Measurements from ENCODE around the gene DIS3L2.

Gene DIS3L2, protein sequence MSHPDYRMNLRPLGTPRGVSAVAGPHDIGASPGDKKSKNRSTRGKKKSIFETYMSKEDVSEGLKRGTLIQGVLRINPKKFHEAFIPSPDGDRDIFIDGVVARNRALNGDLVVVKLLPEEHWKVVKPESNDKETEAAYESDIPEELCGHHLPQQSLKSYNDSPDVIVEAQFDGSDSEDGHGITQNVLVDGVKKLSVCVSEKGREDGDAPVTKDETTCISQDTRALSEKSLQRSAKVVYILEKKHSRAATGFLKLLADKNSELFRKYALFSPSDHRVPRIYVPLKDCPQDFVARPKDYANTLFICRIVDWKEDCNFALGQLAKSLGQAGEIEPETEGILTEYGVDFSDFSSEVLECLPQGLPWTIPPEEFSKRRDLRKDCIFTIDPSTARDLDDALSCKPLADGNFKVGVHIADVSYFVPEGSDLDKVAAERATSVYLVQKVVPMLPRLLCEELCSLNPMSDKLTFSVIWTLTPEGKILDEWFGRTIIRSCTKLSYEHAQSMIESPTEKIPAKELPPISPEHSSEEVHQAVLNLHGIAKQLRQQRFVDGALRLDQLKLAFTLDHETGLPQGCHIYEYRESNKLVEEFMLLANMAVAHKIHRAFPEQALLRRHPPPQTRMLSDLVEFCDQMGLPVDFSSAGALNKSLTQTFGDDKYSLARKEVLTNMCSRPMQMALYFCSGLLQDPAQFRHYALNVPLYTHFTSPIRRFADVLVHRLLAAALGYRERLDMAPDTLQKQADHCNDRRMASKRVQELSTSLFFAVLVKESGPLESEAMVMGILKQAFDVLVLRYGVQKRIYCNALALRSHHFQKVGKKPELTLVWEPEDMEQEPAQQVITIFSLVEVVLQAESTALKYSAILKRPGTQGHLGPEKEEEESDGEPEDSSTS

DNA sequence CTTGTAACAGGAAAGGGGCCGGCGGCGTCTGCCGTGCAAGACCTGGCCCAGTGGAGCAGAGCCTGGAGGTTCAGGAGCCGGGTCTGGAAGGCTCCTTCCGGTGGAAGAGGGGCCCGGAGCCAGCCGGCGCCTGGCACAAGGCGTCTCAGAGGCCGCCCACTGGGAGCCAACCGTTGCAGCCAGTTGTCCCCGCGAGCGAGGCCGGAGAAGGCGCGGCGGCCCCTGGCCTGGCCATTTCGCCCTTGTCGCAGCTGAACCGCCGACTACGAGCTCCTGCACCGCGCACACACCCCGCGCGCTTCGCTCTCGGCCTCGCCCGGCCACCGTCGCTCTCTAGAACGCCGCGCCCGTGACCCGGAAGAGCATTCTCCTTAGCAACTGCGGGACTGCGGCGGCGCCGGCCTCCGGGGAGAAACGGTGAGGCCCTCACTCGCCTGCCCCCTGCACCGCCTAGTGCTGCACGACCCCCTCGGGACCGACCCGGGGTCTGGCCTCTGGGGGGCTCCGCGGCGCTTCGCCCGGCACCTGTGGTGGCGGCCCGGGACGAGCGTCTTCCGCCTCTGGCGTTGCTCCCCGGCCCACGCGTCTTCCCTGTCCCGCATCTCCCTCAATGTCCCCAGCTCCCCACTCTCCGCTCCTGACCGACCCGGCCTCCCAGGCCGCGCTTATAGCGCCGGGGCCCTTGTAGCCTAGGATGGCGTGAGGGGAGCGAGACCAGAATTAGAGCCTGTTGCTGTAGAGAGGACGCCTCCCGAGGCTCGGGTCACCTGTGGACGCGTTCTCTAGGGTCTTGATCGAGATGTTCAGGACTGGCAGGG lies at the start of gene DIS3L2:
TSS of gene DIS3L2 (plus strand) at position 365 of the 818 bp plus-strand sequence. CDS start 53,215 bp downstream, outside the sequence.
- peak; percentile 46 for DNase-seq

DNA sequence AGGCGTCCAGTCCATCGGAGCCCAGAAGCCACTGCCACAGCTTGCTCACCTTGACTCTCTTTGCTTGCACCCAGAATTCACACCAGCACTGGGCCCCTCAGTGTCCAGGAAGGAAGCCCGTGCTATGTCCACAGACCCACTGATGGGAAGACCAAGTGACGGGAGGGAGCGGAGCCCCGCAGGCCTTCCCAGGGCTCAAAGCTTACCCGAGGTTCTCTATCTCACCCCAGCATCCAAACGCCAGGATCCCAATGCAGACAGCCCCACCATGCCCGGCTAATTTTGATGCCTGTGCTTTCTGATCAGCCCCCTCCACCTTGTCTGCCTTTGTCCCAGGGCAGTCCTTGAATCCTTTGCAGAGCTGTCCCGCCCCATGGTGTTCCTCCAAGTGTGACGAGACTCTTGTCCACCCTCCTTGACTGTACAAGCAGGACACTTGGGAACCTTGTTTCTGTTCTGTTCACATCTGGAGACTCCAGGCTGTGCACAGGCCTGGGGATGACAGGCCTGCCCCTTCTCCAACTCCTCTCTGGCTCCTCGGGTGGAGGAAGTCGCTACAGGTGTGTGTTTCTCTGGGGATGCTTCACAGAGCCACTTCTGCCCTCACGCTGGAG lies 47.3 kb upstream of the DIS3L2 start:
- DNase-seq, result no peak

DNA sequence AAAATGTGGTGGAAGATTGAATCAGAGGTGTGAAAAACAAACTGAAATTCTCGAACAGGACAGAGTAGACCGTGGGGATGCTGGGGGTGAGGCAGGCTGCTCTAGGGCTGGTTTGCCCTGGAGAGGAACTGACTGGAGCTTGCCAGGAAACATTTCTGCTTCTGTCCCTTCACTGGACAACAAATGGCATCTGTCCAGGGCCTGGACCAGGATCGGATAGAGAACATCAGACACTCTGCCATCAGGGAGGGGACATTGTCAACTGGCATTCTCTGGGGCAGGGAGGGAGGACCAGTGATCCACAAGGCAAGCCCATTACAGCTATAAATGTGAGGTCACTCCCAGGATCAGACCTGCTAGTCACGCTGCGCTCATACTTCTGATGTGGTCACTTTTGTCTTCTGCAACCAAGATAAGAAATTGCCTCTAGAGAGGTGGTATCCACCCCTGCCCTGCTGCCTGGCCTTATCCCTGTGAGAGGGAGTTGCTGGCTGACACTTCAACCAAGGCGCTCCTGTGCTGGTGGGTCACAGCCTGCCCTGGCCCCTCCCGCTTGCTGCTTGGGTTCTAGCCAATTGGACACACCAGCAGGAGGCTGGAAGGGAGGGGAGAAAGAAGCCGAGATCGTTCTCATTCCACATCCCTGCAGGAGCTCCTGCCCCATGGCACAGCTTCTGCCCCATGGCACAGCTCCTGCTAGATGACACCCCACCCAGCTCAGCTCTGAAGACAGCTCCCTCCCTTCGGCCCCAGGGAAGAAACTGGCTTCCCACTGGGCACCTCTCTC lies 44.0 kb upstream of the DIS3L2 start:
- DNase-seq, result no peak

DNA sequence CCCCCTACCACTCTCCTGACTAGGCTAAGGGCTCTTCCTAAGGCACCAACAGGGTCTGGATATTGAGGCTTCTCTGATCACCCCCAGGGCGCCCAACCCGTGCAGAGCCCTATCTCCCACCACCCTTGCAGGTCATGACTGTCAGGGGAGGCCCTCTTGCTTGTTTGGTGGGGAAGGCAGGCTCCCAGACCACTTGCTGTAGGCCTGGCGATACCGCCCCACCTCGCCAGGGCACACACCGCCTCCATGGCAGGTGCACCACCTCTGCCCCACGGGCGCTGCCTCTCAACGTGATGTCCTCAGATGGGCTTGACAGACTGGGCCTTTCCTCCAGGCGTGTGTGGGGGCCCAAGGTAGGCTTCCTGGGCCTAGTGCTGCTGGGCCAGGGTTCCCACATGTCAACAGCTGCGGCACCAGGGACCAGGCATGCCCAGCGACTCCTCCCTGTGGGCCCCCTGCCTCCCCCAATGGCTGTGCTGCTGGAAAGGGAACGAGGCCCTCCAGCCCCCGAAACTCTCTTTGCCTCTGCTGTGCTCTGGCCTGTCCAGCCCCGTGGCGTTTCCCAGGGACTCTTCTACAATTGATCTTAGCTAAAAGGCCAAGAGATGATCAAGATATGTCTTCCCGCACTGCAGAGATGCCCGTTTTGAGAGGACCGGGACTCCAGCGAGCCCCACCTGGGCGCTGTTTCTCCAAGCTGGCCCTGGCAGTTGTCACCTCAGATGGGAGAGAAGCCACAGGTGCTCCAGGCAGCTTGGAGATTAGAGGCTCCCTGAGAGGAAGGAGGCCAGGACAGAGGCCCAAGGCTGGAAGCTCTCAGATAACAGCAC lies 42.8 kb upstream of the DIS3L2 start:
- no peak for DNase-seq

DNA sequence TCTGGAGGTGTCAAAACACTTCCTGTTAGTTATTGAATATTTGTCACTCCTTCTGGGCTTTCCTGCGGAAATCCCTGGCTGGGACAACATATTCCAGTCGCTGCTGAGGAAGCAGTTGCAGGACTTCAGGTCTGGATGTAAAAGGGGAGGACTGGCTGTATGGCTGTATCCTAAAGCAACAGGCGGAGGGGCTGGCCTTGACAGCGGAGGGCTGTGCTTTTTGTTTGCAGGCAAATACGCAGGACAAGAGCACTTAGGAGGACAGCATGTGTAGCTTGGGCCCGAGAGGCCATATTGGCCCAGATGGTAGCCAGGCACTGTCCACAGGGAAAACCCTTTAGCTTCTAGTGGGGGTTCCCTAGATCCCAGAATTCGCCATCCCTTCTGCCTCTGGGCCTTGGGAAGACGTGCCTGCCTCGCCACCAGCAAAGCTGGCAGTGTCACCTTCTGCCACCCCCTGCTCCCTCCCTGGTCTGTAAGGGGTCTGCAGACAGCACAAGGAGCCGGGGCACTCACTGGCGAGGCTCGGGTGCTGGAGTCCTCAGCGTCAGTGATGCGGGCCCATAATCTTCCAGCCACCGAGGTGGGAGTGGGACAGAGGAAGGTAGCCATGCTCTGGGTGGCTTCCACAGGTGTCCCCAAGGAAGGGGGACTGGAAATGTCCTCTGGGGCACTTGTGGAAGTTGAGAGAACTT lies 42.0 kb upstream of the DIS3L2 start:
- no peak for DNase-seq

DNA sequence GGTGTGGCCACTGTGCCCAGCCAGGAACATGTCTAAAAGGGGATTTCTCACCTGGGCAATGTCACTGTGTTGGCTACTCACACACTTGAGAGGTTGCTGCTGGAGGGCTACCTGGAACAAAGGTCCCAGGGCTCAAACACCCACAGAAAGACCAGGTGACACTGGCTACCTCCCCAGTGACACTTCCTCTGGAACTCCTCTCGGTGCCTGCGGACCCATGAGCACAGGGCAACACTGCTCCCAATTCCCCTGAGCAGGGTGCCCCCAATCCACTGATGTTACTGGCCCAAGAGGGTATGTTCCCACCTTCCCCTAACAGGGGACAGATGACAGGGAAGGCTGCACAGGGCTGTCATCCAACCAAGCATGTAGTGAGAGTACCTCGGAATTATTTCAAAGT lies 41.1 kb upstream of the DIS3L2 start:
- no peak for DNase-seq

DNA sequence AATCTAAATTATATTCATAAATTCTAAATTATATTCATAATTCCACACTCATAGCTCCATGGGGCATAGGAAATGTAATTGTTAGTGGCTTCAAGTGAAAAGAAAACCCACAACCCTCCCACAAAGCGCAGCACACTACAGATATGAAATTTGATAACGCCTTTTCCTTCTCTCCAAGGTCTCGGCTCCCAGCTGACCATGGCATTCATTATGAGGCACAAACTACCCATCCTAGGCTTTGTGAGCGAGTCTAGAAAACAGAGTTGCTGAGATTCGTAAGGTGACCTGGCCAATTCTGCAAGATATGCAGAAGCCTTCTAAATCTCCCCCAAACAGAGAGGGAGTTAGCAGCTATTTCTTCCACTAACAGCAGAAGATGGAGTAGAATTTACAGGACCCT lies 40.7 kb upstream of the DIS3L2 start:
- DNase-seq, result no peak

DNA sequence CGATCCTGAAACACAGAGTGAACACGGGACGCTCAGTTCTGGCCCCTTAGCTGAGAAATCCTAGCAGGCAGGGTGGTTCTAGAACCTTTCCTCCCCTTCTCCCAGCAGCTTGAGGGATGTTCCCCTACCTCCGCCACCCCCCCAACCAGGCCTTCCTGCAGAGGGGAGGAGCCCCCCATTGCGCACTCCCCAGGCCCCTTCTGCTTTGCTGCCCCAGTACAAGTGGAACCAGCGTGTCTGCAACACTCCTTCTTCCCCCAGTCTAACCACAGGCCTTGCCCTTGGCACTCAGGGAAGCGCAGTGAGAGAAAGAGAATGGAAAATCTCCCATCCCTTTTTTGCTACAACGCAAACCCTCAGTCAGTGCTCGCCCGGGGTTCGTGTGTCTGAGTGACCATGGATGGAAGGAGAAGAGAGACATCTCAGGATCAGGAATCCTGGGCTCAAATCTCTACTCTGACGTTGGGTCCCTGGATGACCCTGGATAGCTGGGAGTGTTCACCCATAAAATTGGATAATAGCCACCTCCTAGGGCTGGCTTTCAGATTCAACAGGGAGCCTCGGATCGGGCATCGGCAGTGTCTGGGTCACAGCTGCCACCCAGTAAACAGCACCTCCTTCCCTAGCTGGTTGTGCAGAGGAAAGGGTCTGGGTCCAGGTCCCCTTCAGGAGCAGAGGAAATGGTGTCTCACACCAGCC lies 39.1 kb upstream of the DIS3L2 start:
- DNase-seq, result no peak

DNA sequence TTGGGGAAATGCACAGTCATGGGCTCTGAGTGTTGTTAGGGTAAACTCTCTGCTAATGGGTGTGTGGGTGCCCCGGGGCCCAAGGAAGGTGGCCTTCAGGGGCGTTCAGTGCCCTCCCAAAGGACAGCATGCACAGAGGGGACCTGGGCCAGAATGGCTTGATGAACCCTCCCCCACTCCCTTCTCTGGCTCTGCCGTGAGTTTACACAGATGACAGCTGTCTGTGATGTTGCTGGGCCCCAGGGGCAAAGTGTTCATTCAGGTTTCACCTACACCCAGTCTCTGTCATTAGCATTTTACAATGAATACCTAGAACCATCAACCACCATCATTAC lies 38.5 kb upstream of the DIS3L2 start:
- no peak for DNase-seq

DNA sequence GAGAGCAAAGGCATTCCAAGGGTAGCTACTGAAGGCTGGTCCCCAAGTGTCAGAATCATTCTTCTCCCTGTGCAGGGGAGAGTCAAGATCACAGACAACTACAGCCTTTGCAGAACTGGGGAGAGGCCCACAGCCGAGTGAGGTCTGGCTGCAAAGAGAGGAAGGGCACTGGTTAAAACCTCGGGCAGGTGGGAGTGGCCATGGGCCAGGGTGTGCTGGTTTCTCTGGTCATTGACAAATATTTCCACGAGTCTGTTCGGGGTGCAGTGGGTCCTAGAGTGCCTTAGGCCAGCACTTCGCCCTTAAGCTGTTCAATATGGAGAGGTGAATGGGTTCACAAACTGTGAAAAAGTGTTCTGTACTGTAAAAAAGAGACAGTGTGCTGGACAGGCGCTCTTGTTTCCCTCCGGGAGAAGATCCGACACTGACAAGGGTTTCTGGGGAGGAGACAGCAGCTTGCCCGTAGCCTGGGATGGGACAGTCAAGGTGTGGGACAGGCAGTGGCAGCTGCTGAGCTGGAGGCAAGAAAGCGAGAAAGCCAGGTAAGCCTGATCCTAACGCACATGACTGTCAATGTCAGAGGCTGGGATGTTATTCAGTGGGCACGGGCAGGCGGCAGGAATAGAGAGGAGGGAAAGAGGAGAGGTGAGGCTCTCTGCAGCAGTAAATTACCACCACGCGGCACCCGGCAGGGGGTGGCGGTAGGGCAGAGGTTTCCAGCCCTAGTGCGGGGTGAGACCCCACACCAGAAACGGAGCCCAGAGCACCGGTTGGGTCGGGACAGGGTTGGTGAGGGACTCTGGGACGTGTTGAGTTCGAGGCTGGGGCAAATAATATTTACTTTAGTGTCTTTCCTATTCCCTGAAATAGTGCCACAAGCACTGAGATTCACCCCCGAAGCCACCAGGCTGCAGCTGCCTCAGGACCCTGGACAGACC lies 37.3 kb upstream of the DIS3L2 start:
- DNase-seq, result no peak

DNA sequence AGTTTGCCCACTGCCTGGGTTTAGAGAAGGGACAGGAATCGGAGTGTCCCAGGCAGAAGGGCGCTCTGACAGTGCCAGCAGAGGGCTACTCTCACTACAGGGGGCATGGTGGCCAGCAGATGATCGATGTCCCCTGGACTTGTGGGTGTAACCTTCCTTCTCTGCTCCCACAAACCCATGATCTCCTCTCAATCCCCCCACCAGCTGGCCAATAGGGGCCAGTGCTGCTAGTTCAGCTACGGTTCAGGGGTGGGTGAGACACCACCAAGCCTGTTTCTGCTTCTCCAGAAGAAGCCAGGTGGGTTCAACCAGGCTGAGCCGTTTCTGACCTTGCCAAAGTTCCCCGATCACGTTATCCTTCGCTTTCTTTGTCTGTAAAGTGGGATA lies 36.6 kb upstream of the DIS3L2 start:
- no peak for DNase-seq

DNA sequence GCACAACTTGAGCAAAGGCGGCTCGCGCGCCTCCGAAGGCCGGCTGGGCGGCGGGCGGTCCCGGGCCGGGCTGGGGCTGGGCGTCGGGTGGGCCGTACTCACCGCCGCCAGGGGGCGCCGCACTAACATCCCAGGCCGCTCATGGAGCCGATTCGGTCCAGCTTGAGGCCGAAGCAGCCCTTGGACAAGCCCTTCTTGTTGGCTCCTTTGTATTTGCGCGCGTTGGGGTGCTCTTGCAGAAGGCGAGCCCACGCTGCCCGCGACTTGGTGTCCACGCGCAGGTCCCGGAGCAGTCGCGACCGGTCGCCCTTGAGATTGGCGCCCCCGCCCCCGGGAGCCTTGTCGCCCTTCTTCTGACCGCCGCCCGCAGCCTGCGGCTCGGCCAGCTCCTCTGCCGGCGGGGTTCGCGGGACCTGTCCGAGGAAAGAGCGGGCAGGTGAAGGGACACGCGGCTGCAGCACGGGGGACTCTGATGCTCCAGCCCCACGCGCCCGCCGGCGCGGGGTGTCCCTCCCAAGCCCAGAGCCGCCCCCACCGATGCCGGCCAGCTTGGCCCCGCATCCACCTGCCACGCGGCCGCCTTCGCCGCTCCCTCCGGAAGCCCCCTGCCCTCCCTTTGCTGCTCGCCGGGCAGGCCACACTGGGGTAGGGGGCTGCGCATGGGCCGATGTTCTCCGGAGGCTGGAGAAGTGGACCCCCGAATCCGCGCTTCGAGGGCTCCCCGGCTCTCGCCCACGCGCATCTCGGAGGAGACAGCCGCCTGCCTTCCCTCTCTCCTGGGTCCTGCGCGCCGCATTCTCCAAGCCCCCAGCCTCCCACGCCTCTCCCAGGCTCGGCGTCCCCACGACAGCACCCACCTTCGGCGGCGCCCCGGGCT lies 36.0 kb upstream of the DIS3L2 start:
- no peak for DNase-seq

DNA sequence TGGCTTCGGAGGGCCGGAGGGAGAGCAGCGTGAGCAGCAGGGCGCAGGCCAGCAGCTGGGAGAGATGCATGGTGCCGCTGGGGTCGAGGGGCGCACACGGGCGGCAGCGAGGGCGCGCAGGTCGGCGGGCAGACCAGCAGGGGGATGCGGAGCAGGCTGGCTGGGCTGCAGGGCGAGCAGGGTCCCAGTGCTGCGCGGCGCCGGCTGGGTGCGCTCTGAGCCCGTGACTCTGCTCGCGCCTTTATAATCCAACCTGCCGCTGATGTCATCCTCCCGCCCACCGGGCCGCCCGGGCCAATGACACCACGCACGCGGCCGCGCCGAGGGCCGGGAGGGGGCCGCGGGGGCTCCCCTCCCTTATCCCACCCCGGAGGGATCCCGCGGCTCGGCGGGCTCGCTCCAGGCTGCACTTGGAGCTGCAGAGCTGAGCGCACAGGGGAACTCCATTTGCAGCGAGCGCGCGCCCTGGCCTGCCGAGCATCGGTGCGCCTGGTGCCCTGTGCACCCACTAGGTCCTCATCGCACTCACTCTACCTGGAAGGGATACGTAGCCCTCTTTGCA lies 35.3 kb upstream of the DIS3L2 start, which contains the start of gene NPPC:
TSS of gene NPPC (minus strand) at position 217 of the 562 bp plus-strand sequence. CDS start at position 70, 147 bp downstream.
- peak; percentile 20 for DNase-seq

DNA sequence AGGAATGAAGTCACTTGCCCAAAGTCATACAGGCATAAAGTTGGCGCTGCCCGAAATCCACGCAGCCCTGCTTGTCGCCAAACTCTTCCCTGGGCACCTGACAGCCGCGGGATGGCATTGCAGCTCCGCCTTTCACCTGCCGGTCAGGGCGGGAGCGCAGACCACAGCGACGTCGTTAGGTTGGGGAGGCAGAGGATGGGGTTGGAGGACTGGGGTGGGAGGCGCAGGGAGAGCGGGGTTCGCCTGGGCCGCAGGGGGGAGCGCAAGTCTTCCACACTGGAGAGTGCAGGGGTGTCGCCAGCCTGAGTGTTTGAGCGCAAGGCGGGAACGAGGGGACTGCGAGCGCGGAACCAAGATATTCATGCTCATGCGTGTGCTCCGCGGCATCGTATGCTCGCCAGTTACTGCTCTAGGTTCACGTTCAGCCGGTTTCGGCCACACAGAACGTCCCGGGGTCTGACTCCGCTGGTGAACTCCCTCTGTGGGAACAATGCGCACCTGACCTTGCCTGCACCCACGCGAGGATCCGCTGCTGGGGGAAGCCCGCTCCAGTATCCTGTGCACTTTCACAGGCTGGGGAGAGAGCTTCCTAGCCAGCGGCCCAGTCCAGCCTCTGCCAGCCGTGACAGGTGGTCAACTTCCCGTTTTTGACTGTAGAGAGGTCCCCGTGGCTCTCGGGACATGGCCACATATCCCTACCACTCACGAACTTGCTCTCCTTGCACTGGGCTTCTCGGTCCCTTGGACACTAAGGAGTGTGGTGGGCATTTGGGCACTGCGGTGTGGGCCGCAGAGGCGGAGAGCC lies 34.5 kb upstream of the DIS3L2 start:
- no peak for DNase-seq

DNA sequence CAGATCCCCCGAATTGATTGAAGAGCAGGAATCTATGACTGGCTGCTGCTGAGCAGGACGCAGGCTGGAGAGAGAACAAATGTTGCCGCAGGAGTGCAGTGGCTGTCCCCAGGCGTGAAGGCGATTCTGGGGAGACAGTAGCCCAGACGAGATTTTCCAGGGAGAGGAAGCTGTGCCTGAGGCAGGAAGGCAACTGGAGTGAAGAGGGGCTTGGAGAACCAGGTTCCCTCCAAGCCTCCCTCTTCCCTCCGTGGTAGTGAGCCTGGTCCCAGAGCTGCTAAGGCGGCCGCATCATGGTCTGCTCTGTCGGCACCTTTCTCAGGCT lies 34.0 kb upstream of the DIS3L2 start:
- DNase-seq, result no peak

DNA sequence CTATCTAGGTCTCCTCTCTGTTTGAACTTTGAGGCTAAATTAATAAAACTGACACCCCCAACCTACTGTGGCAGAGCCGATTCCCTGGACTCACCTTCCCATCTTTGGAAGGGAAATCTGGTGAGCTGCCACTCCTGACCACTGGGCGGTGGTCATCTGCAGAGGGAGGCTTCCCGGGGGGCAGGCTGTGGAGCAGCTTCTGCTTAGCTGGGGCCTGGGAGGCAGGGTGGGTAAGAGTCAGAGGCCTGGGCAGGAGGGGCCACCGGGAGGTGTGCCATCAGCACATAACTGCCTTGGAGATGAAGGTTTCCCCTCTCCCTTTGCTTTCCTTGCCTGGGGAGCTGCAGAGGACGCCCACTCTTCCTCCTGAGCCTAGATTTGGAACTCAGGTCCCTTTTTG lies 33.0 kb upstream of the DIS3L2 start:
- DNase-seq, result no peak

All from NCI-H2029 treated with DMSO at 0.1 percent for 48 hours (cell line).